ENCODE data around the gene ZDHHC4.

GRCh38 chr7:6551016-6551511 lies 26.2 kb upstream of the ZDHHC4 start, which contains the start of gene GRID2IP:
- TF ChIP-seq CTCF (IDR thresholded peaks at IDR 0.05): no peak
- TF ChIP-seq ZFX (IDR thresholded peaks at IDR 0.05; ENCODE audit: borderline replicate concordance): no peak

All from 22Rv1 (cell line).